Right lung (tissue), 5 donors: ENCODE data around the gene DISP3. TPM values are rescaled to one million over a fixed set of nuclear protein-coding genes. Genes with fewer than 3 reads are reported as not detected.

Source experiments
- DNase-seq, 2 donors: peaks; one replicate each; pipeline ENCODE4 v3.0.0-alpha.2; 2013
- polyA plus RNA-seq, 5 donors: library from polyadenylated mRNA; unstranded; fragments of 120-200 nt; gene quantifications; one replicate each; pipeline versions ENCODE4 v1.2.1 to v1.2.3, GENCODE V29; 2013; ENCODE audit warnings: inconsistent platforms in 1 of 5, low replicate concordance in 1 of 5; ENCODE audit not compliant: insufficient read length in 5 of 5, insufficient read depth in 1 of 5

The DISP3 gene
- polyA plus RNA-seq, 5 donors, result 0.42 to 0.89 (median 0.50) TPM

GRCh38 chr1:11540773-11541160 is 61.8 kb downstream of the DISP3 start:
- no peak for DNase-seq

DNA sequence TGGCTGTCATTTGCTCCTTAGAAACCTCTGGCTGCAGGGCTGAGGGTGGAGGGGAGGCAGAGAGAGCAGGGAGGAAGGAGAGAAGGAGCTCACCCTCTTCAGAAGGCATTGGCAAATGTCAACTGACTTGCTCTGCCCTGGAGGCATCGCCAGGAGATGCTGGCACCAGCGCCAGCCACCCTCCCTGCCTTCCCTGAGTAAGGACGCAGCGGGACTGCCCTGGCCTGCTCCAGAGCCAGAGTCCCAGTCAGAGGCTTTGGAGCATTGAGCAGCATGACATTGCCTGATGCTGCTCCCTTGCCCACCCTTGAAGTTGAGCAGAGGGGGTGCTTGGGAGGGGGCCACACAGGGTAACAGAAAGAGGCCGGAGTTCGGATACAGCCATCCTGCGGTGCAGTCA is 62.3 kb downstream of the DISP3 start:
- DNase-seq, result no peak

GRCh38 chr1:11541956-11542355 is 63.0 kb downstream of the DISP3 start:
- DNase-seq, result no peak

- DNase-seq, result no peak
Measured at GRCh38 chr1:11543392-11543791, 64.4 kb downstream of the DISP3 start.

DNA sequence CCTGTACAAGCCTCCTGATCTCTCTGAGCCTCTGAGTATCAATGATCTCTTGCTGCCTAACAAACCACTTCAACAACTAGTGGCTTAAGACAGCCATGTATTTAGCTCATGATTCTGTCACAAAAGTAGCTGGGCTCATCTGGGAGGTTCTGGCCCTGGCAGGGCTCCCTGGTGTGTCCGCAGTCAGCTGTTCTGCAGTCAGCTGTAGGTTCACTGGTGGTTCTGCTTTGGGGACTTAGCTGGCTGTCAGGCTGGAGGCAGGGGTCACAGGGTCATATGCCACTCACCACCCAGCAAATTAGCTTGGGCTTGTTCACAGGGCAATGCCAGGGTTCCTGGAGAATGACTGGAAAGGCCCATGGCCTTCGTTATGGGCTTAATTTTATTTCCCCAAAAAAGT is 64.8 kb downstream of the DISP3 start:
- no peak for DNase-seq

DNA sequence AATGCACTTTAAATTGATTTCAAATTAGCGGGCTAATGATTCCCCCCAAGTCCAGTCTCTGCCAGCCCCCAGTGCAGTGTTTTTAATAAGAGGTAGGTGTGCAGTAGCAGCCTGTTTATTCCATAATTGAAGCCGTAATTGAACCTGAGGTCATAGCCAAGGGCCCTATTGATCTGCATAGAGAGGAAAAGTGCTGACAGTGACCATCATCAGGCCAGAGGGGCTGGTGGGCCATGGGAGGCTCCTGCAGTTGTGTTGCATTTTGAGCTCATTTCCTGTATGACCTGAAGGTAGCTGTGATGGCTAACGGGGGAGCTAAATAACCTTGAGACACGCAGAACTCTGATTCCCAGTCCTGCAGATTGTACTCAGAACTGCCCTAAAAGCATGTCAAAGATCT is 67.5 kb downstream of the DISP3 start:
- no peak for DNase-seq

DNA sequence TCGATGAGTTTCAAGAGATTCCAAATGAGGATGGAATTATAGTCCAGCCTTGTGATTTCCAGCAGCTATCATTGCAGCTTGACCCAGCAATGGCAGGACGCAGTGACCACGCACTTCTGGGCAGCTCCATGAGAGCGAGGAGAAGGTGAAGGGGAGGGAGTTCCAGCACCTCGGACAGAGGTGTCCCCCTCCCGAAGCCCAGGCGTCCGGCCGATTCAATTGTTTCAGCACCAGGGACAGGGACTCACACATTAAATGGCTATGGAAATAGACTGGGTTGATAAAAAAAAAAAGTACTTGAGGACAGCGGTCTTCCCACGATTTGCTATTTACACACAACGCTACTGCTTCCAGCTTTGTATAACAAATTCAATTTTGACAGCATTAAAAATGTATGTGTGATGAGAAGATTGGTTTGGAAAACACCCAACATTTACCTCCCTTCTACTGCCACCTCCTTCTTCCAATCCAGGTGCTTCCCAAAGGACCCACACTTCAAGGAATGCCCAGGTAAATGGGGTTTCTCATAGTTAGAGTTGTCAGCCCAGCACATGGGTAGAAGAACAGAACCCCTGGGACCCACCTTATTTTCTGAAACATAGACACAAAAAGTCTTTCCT is 71.8 kb downstream of the DISP3 start:
- DNase-seq, result peak; percentile 81 to 88

GRCh38 chr1:11558276-11558675 is 79.3 kb downstream of the DISP3 start:
- no peak for DNase-seq

- DNase-seq, result no peak
Measured at GRCh38 chr1:11558871-11559590, 80.1 kb downstream of the DISP3 start.

GRCh38 chr1:11559591-11559970 is 80.6 kb downstream of the DISP3 start:
- DNase-seq, result no peak

- DNase-seq, result no peak
Measured at GRCh38 chr1:11560061-11560460, 81.1 kb downstream of the DISP3 start.

DNA sequence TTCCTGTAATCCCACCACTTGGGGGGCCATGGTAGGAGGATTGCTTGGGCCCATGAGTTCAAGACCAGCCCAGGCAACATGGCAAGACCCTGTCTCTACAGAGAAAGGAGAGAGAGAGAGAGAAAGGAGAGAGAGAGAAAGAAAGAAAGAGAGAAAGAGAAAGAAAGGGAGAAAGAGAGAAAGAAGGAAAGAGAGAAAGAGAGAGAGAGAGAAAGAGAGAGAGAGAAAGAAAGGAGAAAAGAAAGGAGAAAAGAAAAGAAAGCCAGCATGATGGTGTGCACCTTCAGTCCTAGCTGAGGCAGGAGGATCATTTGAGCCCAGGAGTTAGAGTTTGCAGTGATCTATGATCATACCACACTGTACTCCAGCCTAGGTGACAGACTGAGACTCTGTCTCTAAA is 82.8 kb downstream of the DISP3 start:
- DNase-seq, result no peak

DNA sequence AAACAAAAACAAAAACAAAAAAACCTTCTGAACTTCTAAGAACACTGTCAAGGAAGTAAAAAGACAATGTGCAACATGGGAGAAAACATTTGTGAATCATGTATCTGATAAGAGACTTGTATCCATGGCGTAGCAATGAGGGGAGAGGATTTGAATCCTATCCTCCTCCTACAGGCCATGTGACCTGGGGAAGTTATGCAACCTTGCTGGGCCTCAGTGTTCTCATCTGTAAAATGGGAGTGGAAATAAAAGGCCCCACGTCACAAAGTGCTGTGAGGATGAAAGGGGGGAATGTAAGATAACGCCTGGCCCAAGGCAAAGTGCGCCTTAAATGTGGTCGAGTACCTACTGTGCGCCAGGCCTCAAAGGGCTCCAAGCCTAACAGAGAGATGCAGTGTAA is 83.7 kb downstream of the DISP3 start:
- DNase-seq, result no peak

DNA sequence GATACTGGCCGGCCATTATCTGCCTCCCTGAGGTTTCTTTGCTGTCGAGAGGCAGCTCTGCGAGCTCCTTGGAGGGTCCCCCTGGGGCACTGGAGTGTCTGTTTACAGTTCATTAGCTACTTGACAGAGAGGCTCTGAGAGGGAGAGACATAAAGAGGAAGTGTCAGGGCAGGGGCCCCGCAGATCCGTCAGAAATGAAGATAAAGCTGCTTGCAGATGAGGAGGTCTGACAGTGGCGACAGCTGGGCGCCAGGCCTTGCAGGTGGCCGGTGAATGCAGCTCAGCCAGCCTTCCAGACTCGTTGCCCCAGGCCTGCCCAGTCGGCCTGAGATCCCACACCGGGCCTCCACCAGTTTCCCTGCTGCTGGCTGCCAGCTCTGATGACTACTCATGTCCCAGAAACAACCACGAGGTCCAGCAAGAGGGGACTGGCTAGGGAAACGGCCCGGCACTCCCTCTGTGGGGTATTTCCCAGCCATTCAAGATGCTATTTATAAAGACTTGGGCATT is 84.7 kb downstream of the DISP3 start:
- DNase-seq, result no peak

DNA sequence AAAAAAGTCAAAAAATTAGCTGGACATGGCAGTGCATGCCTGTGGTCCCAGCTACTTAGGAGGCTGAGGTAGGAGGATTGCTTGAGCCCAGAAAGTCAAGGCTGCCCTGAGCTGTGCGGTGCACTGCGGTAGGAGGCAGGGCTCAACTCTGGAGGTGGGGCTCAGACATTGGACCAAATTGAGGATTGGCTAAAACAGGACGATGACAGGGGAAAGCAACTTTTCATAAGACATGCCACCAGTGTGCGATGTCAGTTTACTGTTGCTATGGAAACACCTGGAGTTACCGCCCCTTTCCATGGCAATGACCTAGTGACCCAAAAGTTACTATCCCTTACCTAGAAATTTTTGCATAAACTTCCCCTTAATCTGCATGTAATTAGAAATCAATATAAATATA is 85.3 kb downstream of the DISP3 start:
- no peak for DNase-seq

DNA sequence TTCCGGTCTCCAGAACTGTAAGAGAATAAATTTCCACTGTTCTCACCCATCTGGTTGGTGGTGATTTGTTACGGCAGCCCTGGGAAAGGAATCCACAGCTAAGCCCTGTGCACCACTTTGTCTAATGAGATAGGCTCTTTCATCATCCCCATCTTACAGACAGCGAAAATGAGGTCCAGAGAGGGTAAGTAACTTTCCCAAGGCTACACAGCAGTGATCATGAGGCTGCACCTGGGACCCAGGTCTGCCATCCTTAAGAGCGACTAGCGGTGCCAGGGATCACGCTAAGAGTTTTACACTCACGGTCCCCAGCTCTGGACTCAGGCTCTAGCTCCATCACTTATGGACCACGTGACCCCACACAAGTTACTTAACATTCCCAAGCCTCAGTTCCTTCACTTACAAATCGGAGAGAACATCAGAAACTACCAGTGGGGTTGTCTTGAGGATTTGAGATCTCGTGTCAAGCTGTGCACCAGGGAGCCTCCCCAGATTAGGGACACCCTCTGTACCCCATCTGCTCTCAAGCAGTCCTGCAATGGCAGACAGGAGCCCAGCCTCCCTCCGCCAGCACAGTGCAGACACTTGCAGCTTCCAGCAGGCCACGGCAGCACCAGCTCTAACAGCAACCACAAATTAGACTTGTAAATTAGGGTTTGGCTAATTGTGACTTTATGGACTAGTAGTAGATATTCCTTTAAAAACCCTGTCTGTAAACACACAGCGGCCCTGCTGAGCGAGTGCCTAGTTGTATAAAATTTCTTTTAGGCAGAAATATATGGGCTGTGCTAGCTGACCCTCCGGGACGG is 87.3 kb downstream of the DISP3 start:
- no peak for DNase-seq

DNA sequence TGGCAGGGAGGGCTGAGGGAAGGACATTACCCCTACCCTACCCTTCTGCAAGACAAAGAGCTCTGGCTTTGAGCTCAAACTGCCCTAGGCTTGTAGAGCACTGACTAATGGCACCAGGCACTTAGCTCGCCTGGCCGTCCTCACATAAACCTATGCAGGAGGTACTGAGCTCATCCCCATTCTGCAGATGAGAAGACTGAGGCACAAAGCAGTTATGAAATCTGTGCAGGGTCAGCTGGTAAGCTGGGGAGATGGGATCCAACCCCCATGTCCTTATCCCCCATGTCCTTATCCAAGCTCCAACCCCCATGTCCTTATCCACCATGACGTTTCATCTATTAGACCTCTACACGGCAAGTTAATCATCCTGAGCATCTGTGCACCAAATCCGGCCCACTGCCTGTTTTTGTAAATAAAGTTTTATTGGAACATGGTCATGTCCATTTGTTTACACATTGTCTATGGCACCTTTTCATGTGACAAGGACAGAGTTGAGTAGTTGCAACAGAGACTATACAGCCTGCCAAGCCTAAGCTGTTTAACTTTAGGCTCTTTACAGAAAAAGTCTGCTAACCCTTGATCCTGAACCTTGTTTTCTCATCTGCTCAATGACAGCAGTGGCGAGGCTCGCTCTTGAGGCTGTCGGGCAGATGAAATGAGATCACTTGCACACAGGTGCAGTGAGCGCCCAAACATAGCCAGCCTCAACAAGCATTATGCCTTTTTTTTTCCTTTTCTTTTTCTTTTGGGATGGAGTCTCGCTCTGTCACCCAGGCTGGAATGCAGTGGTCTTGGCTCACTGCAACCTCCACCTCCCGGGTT is 88.5 kb downstream of the DISP3 start:
- no peak for DNase-seq

- DNase-seq, result no peak
Measured at GRCh38 chr1:11568687-11569086, 89.7 kb downstream of the DISP3 start.

- no peak for DNase-seq
Measured at GRCh38 chr1:11569551-11569950, 90.6 kb downstream of the DISP3 start.

DNA sequence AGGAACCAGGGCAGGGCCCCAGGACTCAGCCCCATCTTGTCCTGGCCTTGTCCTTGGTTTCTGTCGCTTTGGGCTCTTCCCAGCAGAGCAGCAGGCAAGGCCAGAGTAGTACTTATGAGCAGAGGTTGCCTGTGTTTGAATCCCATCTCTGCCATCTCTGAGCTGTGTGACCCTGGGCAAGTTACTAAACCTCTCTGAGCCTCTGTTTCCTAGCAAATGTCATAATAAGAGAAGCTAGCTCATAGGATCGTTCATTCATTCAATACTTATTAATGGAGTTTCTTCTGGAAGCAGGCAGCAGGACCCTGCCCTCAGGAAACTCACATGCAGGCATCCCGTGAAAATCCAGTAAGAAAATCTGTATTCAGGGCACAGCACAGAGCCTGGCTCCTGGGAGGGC is 91.0 kb downstream of the DISP3 start:
- no peak for DNase-seq

DNA sequence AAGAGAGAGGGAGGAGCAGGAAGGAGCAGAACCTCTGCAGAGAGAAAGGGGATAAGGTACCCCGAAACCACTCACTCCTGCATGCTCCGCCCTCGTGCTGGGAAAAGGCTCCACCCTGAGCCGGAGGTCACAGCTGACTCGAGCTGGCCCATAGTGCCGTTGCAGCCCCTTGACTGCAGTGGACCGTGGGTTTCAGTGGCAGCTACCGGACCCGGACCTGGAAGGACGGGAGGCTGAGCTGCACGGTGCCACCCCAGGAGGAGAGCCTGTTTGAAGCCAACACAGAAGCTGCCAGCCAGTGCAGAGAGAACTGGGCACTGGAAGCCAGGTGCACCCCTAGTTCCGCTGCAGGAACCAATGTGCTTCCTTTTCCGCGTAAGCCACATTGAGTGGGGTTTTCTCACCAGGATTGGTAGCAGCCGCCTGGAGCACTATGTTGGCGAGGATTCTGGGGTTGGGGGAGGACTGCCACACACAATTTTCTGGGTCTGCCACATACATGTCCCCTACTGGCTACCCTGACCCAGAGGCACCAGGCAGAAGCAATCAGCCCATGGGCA is 91.9 kb downstream of the DISP3 start:
- DNase-seq, result no peak
